ENCODE results near the gene PBX3. TPM values are rescaled to one million over a fixed set of nuclear protein-coding genes. Genes with fewer than 3 reads are reported as not detected.

Gene PBX3
- total and polyA plus RNA-seq, 2 experiments from 2014 or later: 13.4 to 30.9 TPM

DNA sequence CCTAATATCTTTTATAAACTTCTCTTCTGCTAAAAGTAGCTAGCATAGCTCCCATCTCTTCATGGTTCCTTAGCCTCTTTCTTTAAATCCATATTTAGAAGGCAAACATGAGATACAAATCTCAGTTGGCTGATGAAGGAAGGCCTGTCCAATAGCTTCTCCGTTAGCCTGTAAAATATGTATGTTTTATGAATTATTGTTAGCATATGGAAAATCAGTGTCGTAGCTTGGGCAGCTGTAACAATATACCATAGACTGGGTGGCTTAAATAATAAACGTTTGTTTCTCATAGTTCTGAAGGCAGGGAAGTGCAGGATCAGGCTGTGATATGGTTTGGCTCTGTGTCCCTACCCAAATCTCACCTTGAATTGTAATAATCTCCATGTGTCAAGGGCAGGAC, 63.8 kb downstream of the PBX3 start:
- no peak overlapping the region for H2AFZ ChIP-seq
- peaks cover 27% of the 10 kb centered on the region; the same call in 1 of the 2 replicates for H3F3A ChIP-seq (ENCODE audit: insufficient read depth)
- no peak overlapping the region for H3K4me3 ChIP-seq
- no peak for DNase-seq
- H3K4me1 ChIP-seq (ENCODE audit: insufficient read depth): peaks cover 35% of the 10 kb centered on the region
- WGBS, 2 experiments (ENCODE audit: low coverage in 1 of 2, low lambda C conversion rate in 2 of 2, missing lambda C conversion rate in 2 of 2): 97 to 98% methylated on average over 3 of the region's 3 CpGs
- 0 out of 2 replicates have a peak, but pooled peaks cover 5% of the 10 kb centered on the region for H4K20me1 ChIP-seq (ENCODE audit: insufficient read depth)
- TF ChIP-seq EZH2phosphoT487 (IDR thresholded peaks at IDR 0.05; ENCODE audit: insufficient read depth, low read depth): no peak
- no peak for TF ChIP-seq EZH2 (IDR thresholded peaks at IDR 0.05; ENCODE audit: insufficient read depth, poor library complexity, severe bottlenecking)
- H3K9ac ChIP-seq: no peak overlapping the region
- H3K27me3 ChIP-seq (replicated peaks; ENCODE audit: insufficient read depth): no peaks in the 10 kb centered on the region
- no peak overlapping the region for H3K4me2 ChIP-seq (ENCODE audit: unreplicated experiment)
- no peaks in the 10 kb centered on the region for H3K9me3 ChIP-seq (ENCODE audit: low read depth)
- H3K36me3 ChIP-seq (ENCODE audit: low read depth): no peaks in the 10 kb centered on the region
- in situ Hi-C loops (cut with MboI): no loop called here
- H3K27ac ChIP-seq: no peak overlapping the region
- H3K79me2 ChIP-seq (ENCODE audit: insufficient read depth): peaks cover 94% of the 10 kb centered on the region
- H3K9me2 ChIP-seq (ENCODE audit: insufficient read depth): no peaks in the 10 kb centered on the region

DNA sequence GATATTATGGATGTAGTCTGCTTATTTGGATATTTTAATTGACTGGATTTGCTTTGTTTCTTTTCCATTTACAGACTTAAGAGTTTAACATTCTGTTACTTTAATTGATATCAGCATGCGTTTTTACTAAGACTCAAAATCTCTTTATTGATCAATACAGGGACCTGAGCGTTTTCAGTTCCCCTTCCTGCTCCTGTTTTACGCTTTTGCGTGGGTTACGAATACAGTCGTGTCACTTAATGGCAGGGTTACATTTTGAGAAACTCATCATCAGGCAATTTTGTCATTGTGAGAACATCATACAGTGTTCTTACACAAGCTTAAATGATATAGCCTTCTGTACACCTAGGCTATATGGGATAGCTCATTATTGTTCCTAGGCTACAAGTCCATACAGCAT, 65.2 kb downstream of the PBX3 start:
- Histone ChIP-seq H3K9me3 (ENCODE audit: low read depth) (no peaks in the 10 kb centered on the region), H3K9me2 (ENCODE audit: insufficient read depth) (no peaks in the 10 kb centered on the region), H3K4me2 (ENCODE audit: unreplicated experiment) (no peak overlapping the region), H3K4me3 (no peak overlapping the region), H3K4me1 (ENCODE audit: insufficient read depth) (peaks cover 22% of the 10 kb centered on the region), H4K20me1 (ENCODE audit: insufficient read depth) (0 out of 2 replicates have a peak, but pooled peaks cover 5% of the 10 kb centered on the region), H3K27ac (no peak overlapping the region), H3F3A (ENCODE audit: insufficient read depth) (peaks cover 25% of the 10 kb centered on the region; the same call in 1 of the 2 replicates), H3K79me2 (ENCODE audit: insufficient read depth) (peaks cover 95% of the 10 kb centered on the region), H3K36me3 (ENCODE audit: low read depth) (no peaks in the 10 kb centered on the region), H2AFZ (no peak overlapping the region), H3K9ac (no peak overlapping the region), H3K27me3 (replicated peaks; ENCODE audit: insufficient read depth) (no peaks in the 10 kb centered on the region)
- DNase-seq: no peak
- in situ Hi-C loops (cut with MboI): no loop called here
- no peak for TF ChIP-seq EZH2 (IDR thresholded peaks at IDR 0.05; ENCODE audit: insufficient read depth, poor library complexity, severe bottlenecking)
- TF ChIP-seq EZH2phosphoT487 (IDR thresholded peaks at IDR 0.05; ENCODE audit: insufficient read depth, low read depth): no peak
- 98 to 99% methylated on average over 6 of the region's 6 CpGs for WGBS, 2 experiments (ENCODE audit: low coverage in 1 of 2, low lambda C conversion rate in 2 of 2, missing lambda C conversion rate in 2 of 2)

DNA sequence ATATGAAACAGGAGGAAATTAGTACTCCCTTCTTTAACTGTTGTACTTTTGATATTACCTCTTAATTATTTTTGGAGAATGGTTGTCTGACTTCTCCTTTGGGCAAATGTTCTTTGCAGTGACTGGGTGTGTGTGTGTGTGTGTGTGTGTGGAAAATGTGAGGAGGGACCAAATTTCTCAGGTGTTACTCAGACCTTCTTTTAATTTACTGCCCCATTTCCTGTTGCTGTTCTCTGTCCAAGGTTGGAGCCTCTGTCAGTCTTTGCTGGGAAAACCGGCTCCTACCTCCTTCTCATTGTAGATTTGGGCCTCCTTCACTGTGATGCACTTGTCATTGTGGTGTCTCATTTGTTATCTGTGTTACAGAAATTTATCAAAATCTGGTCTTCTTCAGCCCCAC, 68.4 kb downstream of the PBX3 start:
- Histone ChIP-seq H3K36me3 (ENCODE audit: low read depth) (no peaks in the 10 kb centered on the region), H3K4me3 (no peak overlapping the region), H2AFZ (no peak overlapping the region), H3K4me2 (ENCODE audit: unreplicated experiment) (peak overlapping the region; percentile 6), H3K9me3 (ENCODE audit: low read depth) (no peaks in the 10 kb centered on the region), H3K79me2 (ENCODE audit: insufficient read depth) (peaks cover 93% of the 10 kb centered on the region), H3K27ac (no peak overlapping the region), H3F3A (ENCODE audit: insufficient read depth) (peaks cover 15% of the 10 kb centered on the region; the same call in 1 of the 2 replicates), H4K20me1 (ENCODE audit: insufficient read depth) (0 out of 2 replicates have a peak, but pooled peaks cover 5% of the 10 kb centered on the region), H3K4me1 (ENCODE audit: insufficient read depth) (peaks cover 20% of the 10 kb centered on the region), H3K9me2 (ENCODE audit: insufficient read depth) (no peaks in the 10 kb centered on the region), H3K27me3 (replicated peaks; ENCODE audit: insufficient read depth) (no peaks in the 10 kb centered on the region), H3K9ac (no peak overlapping the region)
- in situ Hi-C loops (cut with MboI): no loop called here
- TF ChIP-seq EZH2phosphoT487 (IDR thresholded peaks at IDR 0.05; ENCODE audit: insufficient read depth, low read depth) (no peak), EZH2 (IDR thresholded peaks at IDR 0.05; ENCODE audit: insufficient read depth, poor library complexity, severe bottlenecking) (no peak)
- 100% methylated on average over 1 of the region's 1 CpG for WGBS, 2 experiments (ENCODE audit: low coverage in 1 of 2, low lambda C conversion rate in 2 of 2, missing lambda C conversion rate in 2 of 2)
- DNase-seq: peak; percentile 49

DNA sequence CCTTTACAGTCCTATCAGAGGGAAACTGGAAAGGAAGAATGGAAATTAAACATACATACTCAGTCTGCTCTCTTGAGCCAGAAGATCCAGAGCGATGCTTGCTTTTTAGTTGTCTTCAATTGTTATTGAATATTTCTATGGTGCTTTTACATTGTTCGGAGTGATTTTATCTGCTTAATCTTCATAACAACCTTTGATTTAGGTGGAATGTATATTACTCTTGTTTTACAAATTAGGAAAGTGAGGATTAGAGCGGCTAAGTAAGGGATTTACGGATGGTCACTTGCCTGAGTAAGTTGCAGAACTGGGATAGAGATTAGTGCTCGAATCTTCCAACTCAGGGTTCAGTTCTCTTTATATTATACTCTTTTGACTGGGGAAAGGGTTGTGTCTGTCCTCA, 69.1 kb downstream of the PBX3 start:
- H3K9ac ChIP-seq: no peak overlapping the region
- 96 to 99% methylated on average over 5 of the region's 5 CpGs for WGBS, 2 experiments (ENCODE audit: low coverage in 1 of 2, low lambda C conversion rate in 2 of 2, missing lambda C conversion rate in 2 of 2)
- H3F3A ChIP-seq (ENCODE audit: insufficient read depth): peaks cover 15% of the 10 kb centered on the region; the same call in 1 of the 2 replicates
- peaks cover 27% of the 10 kb centered on the region for H3K4me1 ChIP-seq (ENCODE audit: insufficient read depth)
- no peak overlapping the region for H3K4me2 ChIP-seq (ENCODE audit: unreplicated experiment)
- no peak overlapping the region for H2AFZ ChIP-seq
- H4K20me1 ChIP-seq (ENCODE audit: insufficient read depth): 0 out of 2 replicates have a peak, but pooled peaks cover 5% of the 10 kb centered on the region
- TF ChIP-seq EZH2phosphoT487 (IDR thresholded peaks at IDR 0.05; ENCODE audit: insufficient read depth, low read depth): no peak
- no peak for TF ChIP-seq EZH2 (IDR thresholded peaks at IDR 0.05; ENCODE audit: insufficient read depth, poor library complexity, severe bottlenecking)
- H3K36me3 ChIP-seq (ENCODE audit: low read depth): no peaks in the 10 kb centered on the region
- peaks cover 95% of the 10 kb centered on the region for H3K79me2 ChIP-seq (ENCODE audit: insufficient read depth)
- no peaks in the 10 kb centered on the region for H3K9me2 ChIP-seq (ENCODE audit: insufficient read depth)
- in situ Hi-C loops (cut with MboI): no loop called here
- no peak overlapping the region for H3K4me3 ChIP-seq
- no peaks in the 10 kb centered on the region for H3K9me3 ChIP-seq (ENCODE audit: low read depth)
- no peak for DNase-seq
- H3K27ac ChIP-seq: no peak overlapping the region
- H3K27me3 ChIP-seq (replicated peaks; ENCODE audit: insufficient read depth): no peaks in the 10 kb centered on the region
